T-cell (primary cell): ENCODE results near the gene DNASE1. TPM values are rescaled to one million over a fixed set of nuclear protein-coding genes. Genes with fewer than 3 reads are reported as not detected.
A peak's percentile ranks its signal among the peaks of the same experiment; 100 is the strongest.

Experiments used
- ATAC-seq, 4 experiments: fragments of 200-7000 bp in 3 of 4; fragments of 150-1000 bp in 1 of 4; cut with Tn5 transposase; replicated peaks in 1 of 4; 1 replicate in 3 of 4; 2 replicates in 1 of 4; pipeline ENCODE4 v1.10.0; 2021; ENCODE audit warnings: moderate library complexity in 3 of 4, mild to moderate bottlenecking in 2 of 4, moderate number of reproducible peaks in 1 of 4
- CTCF ChIA-PET, 2 donors: fragments of 300-600 bp; sonication (Branson Sonifier 250); formaldehyde crosslinking; loops; one replicate each; lab custom pipeline; 2022; ENCODE audit warnings: antibody characterized with exemption in 2 of 2; lab: Charles Lee
- POLR2A ChIA-PET, 2 donors: fragments of 300-600 bp; sonication (Branson Sonifier 250); formaldehyde crosslinking; loops; one replicate each; lab custom pipeline; 2022; ENCODE audit warnings: antibody characterized with exemption in 2 of 2; lab: Charles Lee
- DNase-seq, 35 experiments: peaks; one replicate each; pipeline versions ENCODE4 v3.0.0 to v3.0.0-alpha.2; 2013 to 2023
- H3K27ac ChIP-seq: one replicate; pipeline ENCODE4 v1.5.1; 2013; ENCODE audit warnings: low read length
- H3K27me3 ChIP-seq, 2 experiments: replicated peaks in 1 of 2; 1 replicate in 1 of 2; 2 replicates in 1 of 2; pipeline versions ENCODE4 v1.6.1 to v1.7.0; 2013; ENCODE audit warnings: low read length in 1 of 2, mixed read lengths in 1 of 2; ENCODE audit not compliant: control insufficient read depth in 2 of 2, insufficient read depth in 2 of 2; ENCODE audit errors: extremely low read depth in 1 of 2
- H3K36me3 ChIP-seq, 2 donors: 1 replicate in 1 of 2; 2 replicates in 1 of 2; pipeline versions ENCODE4 v1.6.1 to v1.7.0; 2013; ENCODE audit warnings: low read length in 1 of 2; ENCODE audit not compliant: control insufficient read depth in 2 of 2, insufficient read depth in 1 of 2; ENCODE audit errors: extremely low read depth in 1 of 2
- H3K4me1 ChIP-seq, 2 experiments: 1 replicate in 1 of 2; 2 replicates in 1 of 2; pipeline versions ENCODE4 v1.6.1 to v1.7.0; 2013; ENCODE audit warnings: low read length in 2 of 2, mixed read lengths in 1 of 2; ENCODE audit not compliant: insufficient read depth in 2 of 2, control insufficient read depth in 1 of 2; ENCODE audit errors: extremely low read depth in 1 of 2
- H3K4me3 ChIP-seq, 2 donors: 1 replicate in 1 of 2; 2 replicates in 1 of 2; pipeline versions ENCODE4 v1.5.1 to v1.7.0; 2013; ENCODE audit warnings: mild to moderate bottlenecking in 2 of 2, low read length in 1 of 2, moderate library complexity in 1 of 2; ENCODE audit not compliant: control insufficient read depth in 1 of 2; ENCODE audit errors: extremely low read depth in 1 of 2
- H3K9me3 ChIP-seq: 2 replicates; pipeline ENCODE4 v1.7.0; 2013
- H3K27ac Mint-ChIP-seq, 2 donors: one replicate each; pipeline ENCODE4 v1.8.0; 2020 to 2021; ENCODE audit warnings: mild to moderate bottlenecking in 2 of 2, mixed read lengths in 2 of 2
- H3K27me3 Mint-ChIP-seq, 2 donors: one replicate each; pipeline ENCODE4 v1.8.0; 2021 to 2022; ENCODE audit warnings: mixed read lengths in 2 of 2
- H3K36me3 Mint-ChIP-seq: one replicate; pipeline ENCODE4 v1.8.0; 2021; ENCODE audit warnings: mixed read lengths
- H3K4me1 Mint-ChIP-seq, 3 donors: one replicate each; pipeline ENCODE4 v1.8.0; 2020 to 2022; ENCODE audit warnings: mixed read lengths in 3 of 3, mild to moderate bottlenecking in 1 of 3
- H3K4me3 Mint-ChIP-seq, 3 donors: one replicate each; pipeline ENCODE4 v1.8.0; 2020 to 2022; ENCODE audit warnings: mild to moderate bottlenecking in 3 of 3, mixed read lengths in 3 of 3, moderate library complexity in 3 of 3
- H3K9me3 Mint-ChIP-seq, 3 donors: one replicate each; pipeline ENCODE4 v1.8.0; 2020 to 2022; ENCODE audit warnings: mixed read lengths in 3 of 3
- WGBS: methylation state at CpG from one replicate; pipeline ENCODE4 v1.1.5; 2013; ENCODE audit warnings: missing lambda C conversion rate; ENCODE audit not compliant: insufficient coverage; 5-methylcytosine and 5-hydroxymethylcytosine counted together
- total RNA-seq, 35 experiments: library from RNA in 6 of 35; stranded (reverse) in 6 of 35; fragments of 120-200 nt in 1 of 35; gene quantifications; one replicate each; pipeline versions ENCODE4 v1.2.1 to v1.2.4 and lab custom pipeline; 2013 to 2026

The DNASE1 gene
- total RNA-seq, 5 donors from 2014 or later (not counting 1 experiment from before 2014, with no cell fraction given): 22.6 to 54.4 (median 52.7) TPM

- CTCF ChIA-PET: no interaction called here
- Histone ChIP-seq H3K9me3 (no peaks in the 10 kb centered on the region), H3K4me1 (peaks cover 6 to 13% of the 10 kb centered on the region in 2 experiments), H3K27me3 (no peaks in the 10 kb centered on the region), H3K36me3 (peaks cover 20 to 63% of the 10 kb centered on the region in 2 donors), H3K4me3 (no peak overlapping the region), H3K27ac (no peak overlapping the region)
- WGBS: 96% methylated on average over 12 of the region's 12 CpGs
- peaks cover 14 to 17% (median 15%) of the 10 kb centered on the region in 3 donors for H3K4me1 Mint-ChIP-seq
- POLR2A ChIA-PET: no interaction called here
- no peak for DNase-seq
- H3K9me3 Mint-ChIP-seq: no peaks in the 10 kb centered on the region
- H3K4me3 Mint-ChIP-seq: no peak overlapping the region
- no peak for ATAC-seq
- H3K27ac Mint-ChIP-seq: peak overlapping the region in 1 of 2 donors; percentile 1
- H3K36me3 Mint-ChIP-seq: peaks cover 38% of the 10 kb centered on the region
- H3K27me3 Mint-ChIP-seq: no peaks in the 10 kb centered on the region
Measured at GRCh38 chr16:3661311-3661710, 6.8 kb downstream of the DNASE1 start.

GRCh38 chr16:3661922-3662321 is 7.4 kb downstream of the DNASE1 start:
- Histone ChIP-seq H3K9me3 (no peaks in the 10 kb centered on the region), H3K4me3 (no peak overlapping the region), H3K36me3 (peaks cover 20 to 57% of the 10 kb centered on the region in 2 donors), H3K4me1 (peaks cover 8 to 16% of the 10 kb centered on the region in 2 experiments), H3K27me3 (no peaks in the 10 kb centered on the region), H3K27ac (no peak overlapping the region)
- H3K9me3 Mint-ChIP-seq: no peaks in the 10 kb centered on the region
- H3K27ac Mint-ChIP-seq: no peak overlapping the region
- POLR2A ChIA-PET: no interaction called here
- DNase-seq (no peak), ATAC-seq (no peak)
- WGBS: 97% methylated on average over 7 of the region's 13 CpGs
- peaks cover 16 to 23% (median 19%) of the 10 kb centered on the region in 3 donors for H3K4me1 Mint-ChIP-seq
- CTCF ChIA-PET: no interaction called here
- H3K4me3 Mint-ChIP-seq: no peak overlapping the region
- H3K27me3 Mint-ChIP-seq: no peaks in the 10 kb centered on the region
- peaks cover 37% of the 10 kb centered on the region for H3K36me3 Mint-ChIP-seq

GRCh38 chr16:3662601-3663000 is 8.1 kb downstream of the DNASE1 start:
- no peak overlapping the region for H3K27ac ChIP-seq
- Mint-ChIP-seq H3K4me3 (no peak overlapping the region), H3K36me3 (peaks cover 35% of the 10 kb centered on the region), H3K27ac (no peak overlapping the region), H3K9me3 (no peaks in the 10 kb centered on the region), H3K27me3 (no peaks in the 10 kb centered on the region), H3K4me1 (peaks cover 16 to 25% (median 20%) of the 10 kb centered on the region in 3 donors)
- no peaks in the 10 kb centered on the region for H3K27me3 ChIP-seq
- peaks cover 15 to 50% of the 10 kb centered on the region in 2 donors for H3K36me3 ChIP-seq
- H3K4me1 ChIP-seq: peaks cover 8 to 18% of the 10 kb centered on the region in 2 experiments
- no peaks in the 10 kb centered on the region for H3K9me3 ChIP-seq
- CTCF ChIA-PET: no interaction called here
- 98% methylated on average over 17 of the region's 17 CpGs for WGBS
- no peak for DNase-seq
- H3K4me3 ChIP-seq: no peak overlapping the region
- POLR2A ChIA-PET: no interaction called here
- no peak for ATAC-seq

- Histone ChIP-seq H3K4me3 (no peak overlapping the region), H3K27me3 (no peaks in the 10 kb centered on the region), H3K27ac (no peak overlapping the region), H3K9me3 (no peaks in the 10 kb centered on the region), H3K4me1 (peaks cover 8 to 26% of the 10 kb centered on the region in 2 experiments), H3K36me3 (peaks cover 7 to 44% of the 10 kb centered on the region in 2 donors)
- no peak overlapping the region for H3K4me3 Mint-ChIP-seq
- H3K9me3 Mint-ChIP-seq: no peaks in the 10 kb centered on the region
- H3K27ac Mint-ChIP-seq: peak overlapping the region in 1 of 2 donors; percentile 91
- 97% methylated on average over 25 of the region's 31 CpGs for WGBS
- H3K4me1 Mint-ChIP-seq: peaks cover 19 to 25% (median 22%) of the 10 kb centered on the region in 3 donors
- no peaks in the 10 kb centered on the region for H3K27me3 Mint-ChIP-seq
- DNase-seq (no peak), ATAC-seq (no peak)
- CTCF ChIA-PET: interaction anchor here in 1 of 2 donors (0.6 kb wide), 1 partner anchor 14 kb away, joined by 3 read pairs; no protein-coding TSS in a partner anchor
- POLR2A ChIA-PET: interaction anchor here in 1 of 2 donors (0.6 kb wide), 1 partner anchor 788 kb away, joined by 9 read pairs; no protein-coding TSS in a partner anchor
- peaks cover 35% of the 10 kb centered on the region for H3K36me3 Mint-ChIP-seq
Measured at GRCh38 chr16:3664187-3664896, 9.9 kb downstream of the DNASE1 start.

GRCh38 chr16:3665508-3665907 is 11.0 kb downstream of the DNASE1 start:
- Histone ChIP-seq H3K4me3 (no peak overlapping the region), H3K9me3 (no peaks in the 10 kb centered on the region), H3K27ac (peak overlapping the region; percentile 18), H3K36me3 (peaks cover 7 to 34% of the 10 kb centered on the region in 2 donors), H3K27me3 (no peaks in the 10 kb centered on the region), H3K4me1 (peaks cover 8 to 26% of the 10 kb centered on the region in 2 experiments)
- DNase-seq (peak in 34 of 35 experiments; percentile 14 to 60 (median 33)), ATAC-seq (peak; percentile 88 to 98 (median 94))
- ChIA-PET CTCF (no interaction called here), POLR2A (no interaction called here)
- Mint-ChIP-seq H3K27ac (peak overlapping the region; percentile 54 to 91), H3K27me3 (no peaks in the 10 kb centered on the region), H3K4me1 (peaks cover 20 to 25% (median 24%) of the 10 kb centered on the region in 3 donors), H3K9me3 (no peaks in the 10 kb centered on the region), H3K36me3 (peaks cover 30% of the 10 kb centered on the region), H3K4me3 (peak overlapping the region in 1 of 3 donors; percentile 25)
- 24% methylated on average over 2 of the region's 6 CpGs for WGBS

GRCh38 chr16:3668626-3669025 is 14.1 kb downstream of the DNASE1 start:
- 94% methylated on average over 7 of the region's 11 CpGs for WGBS
- Histone ChIP-seq H3K27me3 (no peaks in the 10 kb centered on the region), H3K36me3 (peaks cover 13 to 22% of the 10 kb centered on the region in 2 donors), H3K27ac (no peak overlapping the region), H3K4me3 (no peak overlapping the region), H3K9me3 (no peaks in the 10 kb centered on the region), H3K4me1 (peaks cover 8 to 29% of the 10 kb centered on the region in 2 experiments)
- CTCF ChIA-PET: interaction anchor here in 1 of 2 donors (0.6 kb wide), 1 partner anchor 51 kb away, joined by 5 read pairs; no protein-coding TSS in a partner anchor
- no peaks in the 10 kb centered on the region for H3K27me3 Mint-ChIP-seq
- POLR2A ChIA-PET: no interaction called here
- peak overlapping the region in 1 of 2 donors; percentile 22 for H3K27ac Mint-ChIP-seq
- no peaks in the 10 kb centered on the region for H3K9me3 Mint-ChIP-seq
- H3K36me3 Mint-ChIP-seq: peaks cover 27% of the 10 kb centered on the region
- DNase-seq (no peak), ATAC-seq (no peak)
- H3K4me3 Mint-ChIP-seq: no peak overlapping the region
- peaks cover 25 to 30% (median 26%) of the 10 kb centered on the region in 3 donors for H3K4me1 Mint-ChIP-seq
